Left ventricle myocardium superior (tissue), 1 donor: ENCODE measurements around the gene ANKRD55. TPM values are rescaled to one million over a fixed set of nuclear protein-coding genes. Genes with fewer than 3 reads are reported as not detected.
"Not testable (repeated sequence)": the region's sequence is repeated elsewhere in the genome, so short reads cannot be mapped to it uniquely, and the experiment has no call there.

ENCODE experiments used
- ATAC-seq: fragments of 200-7000 bp; cut with Tn5 transposase; one replicate; pipeline ENCODE4 v1.9.1; 2020; ENCODE audit warnings: mild to moderate bottlenecking, moderate library complexity
- DNase-seq: peaks from one replicate; pipeline ENCODE4 v3.0.0-alpha.2; 2020
- intact Hi-C: fragments of 100-400 bp; cut with micrococcal nuclease; formaldehyde crosslinking; loops from one replicate; pipeline ENCODE4 v1.11.0; 2022
- long read RNA-seq: library from polyadenylated mRNA; unstranded; transcript quantifications from one replicate; pipeline ENCODE4 v2.0.0, GENCODE V29; 2021
- total RNA-seq: library from RNA; stranded (reverse); fragmentation: NEBNext Ultra II Directional; extraction: Animal tissue kit (Norgen Biotek cat#: 25700); gene quantifications from one replicate; pipeline ENCODE4 v1.2.1, GENCODE V29; 2021
- donor health status: DM: no; HTN: yes; CAD: no; lungs with severe emphysema.

Gene ANKRD55
- total RNA-seq = not detected
- long read RNA-seq = 0 reads

DNA sequence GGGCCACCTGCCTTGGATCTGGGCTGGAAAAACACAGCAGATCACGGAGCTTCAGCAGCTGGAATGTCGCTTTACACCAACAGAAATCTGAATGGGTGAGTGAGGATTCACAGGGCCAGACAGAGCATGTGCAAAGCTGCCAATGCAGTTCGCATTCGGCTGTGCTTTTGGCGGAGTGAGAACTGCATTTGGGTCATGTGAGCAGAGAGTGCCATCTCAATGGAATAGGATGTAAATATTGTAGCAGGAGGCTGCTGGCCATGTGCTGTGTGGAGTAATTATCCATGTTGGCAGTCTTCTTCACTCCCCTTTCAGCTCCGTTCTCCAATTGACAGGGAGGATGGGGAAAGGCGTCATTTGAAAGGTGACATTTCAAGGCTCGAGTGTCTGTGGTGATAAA lies at the start of gene ANKRD55:
ANKRD55 (minus strand) TSS at position 101 of the 400 bp plus-strand sequence. CDS start 417 bp downstream, outside the sequence.
- DNase-seq (no peak), ATAC-seq (no peak)
- intact Hi-C loops = no loop called here

DNA sequence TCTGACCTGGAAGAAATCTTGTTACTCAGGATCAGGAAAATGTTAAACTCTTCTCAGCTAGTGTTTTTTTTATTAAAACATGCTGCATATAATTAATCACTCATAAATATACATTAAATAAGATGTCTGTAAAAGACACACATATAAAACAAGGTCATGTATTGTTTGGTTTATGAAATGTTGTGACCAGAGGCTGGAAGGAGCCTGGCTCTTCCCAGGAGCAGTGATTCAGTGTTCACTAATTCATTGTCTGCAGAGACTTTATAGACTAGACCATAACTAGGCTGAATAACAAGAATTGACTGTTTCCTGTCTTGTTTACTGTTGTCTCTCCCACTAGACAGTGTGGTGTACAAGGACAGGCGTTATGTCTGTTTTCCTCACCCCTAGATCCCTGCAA lies 49.1 kb upstream of the ANKRD55 start:
- DNase-seq = no peak
- no peak for ATAC-seq
- intact Hi-C loops = no loop called here

DNA sequence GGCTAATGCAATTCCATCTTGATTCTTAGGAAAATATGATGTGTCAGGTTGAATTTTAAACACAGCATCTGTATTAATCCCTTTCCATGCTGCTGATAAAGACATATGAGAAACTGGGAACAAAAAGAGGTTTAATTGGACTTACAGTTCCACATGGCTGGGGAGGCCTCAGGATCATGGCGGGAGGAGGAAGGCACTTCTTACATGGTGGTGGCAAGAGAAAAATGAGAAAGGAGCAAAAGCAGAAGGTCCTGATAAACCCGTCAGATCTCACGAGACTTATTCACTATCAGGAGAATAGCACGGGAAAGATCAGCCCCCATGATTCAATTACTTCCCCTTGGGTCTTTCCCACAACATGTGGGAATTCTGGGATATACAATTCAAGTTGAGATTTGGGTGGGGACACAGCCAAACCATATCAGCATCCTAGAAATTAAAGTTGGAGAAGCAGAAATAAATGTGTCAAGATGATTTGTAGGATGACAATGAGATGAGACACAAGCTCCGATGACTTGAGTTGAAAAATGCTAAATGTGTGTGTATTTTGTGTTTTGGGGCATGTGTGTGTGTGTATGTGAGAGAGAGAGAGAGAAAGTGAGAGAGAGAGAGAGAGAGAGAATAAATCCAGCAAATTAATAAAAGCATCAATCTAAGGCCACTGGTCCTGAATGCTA lies 48.5 kb upstream of the ANKRD55 start:
- ATAC-seq (no peak), DNase-seq (no peak)
- intact Hi-C loops = no loop called here

DNA sequence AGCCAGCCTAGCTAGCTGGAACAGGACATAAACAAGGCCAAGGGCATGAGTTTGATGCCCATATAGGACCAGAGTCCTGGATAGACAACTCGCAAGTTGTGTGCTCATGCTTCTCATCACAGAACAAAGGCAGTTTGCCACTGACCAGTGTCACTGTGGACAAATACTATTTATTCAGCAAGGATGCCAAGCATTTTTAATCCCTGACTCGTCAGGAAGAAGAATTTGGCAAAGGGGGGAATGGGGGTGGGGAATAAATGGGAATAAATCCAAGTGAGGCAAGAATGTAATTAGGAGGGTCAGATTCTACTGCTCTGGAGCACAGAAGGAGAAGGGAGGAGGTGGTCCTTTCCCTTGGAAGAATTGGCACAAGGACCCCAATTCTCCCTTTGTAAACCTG lies 46.8 kb upstream of the ANKRD55 start:
- intact Hi-C loops = no loop called here
- no peak for DNase-seq
- peak; percentile 26 for ATAC-seq

DNA sequence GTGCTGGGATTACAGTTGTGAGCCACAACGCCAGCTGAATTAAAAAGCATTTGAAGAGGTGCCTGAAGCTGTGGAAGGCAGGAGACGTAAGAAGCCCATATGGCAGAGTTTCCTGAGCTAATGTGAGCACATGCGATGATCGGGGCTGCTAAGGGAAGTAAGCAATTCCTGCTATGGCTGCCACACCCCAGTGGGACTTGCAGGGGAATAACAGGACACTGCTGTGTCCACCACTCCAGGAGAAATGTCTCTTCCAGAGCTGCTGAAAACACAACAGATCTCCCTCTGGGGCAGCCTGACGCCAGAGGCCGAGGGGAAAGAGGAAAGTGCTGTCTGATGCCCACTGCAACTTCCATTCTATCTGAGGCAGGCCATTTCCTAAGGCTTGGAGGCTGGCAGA lies 46.2 kb upstream of the ANKRD55 start:
- DNase-seq (no peak), ATAC-seq (peak; percentile 58)
- intact Hi-C loops = no loop called here

DNA sequence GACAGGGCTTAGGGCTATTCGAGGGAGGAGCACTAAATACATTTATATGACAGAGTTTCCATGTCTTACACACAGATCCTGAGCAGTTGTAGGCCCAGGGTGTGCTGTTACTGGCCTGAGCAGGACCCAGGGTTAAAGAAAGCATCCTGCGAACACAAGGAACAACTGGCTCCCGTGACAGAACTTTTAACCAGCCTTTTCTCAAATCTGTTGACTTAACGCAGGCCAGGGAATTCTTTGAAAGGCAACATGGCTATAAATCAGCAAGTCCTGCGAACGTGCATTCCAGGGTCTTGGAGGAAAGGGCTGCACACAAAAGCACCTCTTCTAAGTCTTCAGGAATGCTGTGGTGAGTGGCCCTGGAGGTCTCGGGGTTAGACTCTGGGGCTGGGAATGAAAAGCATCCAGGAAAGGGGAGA lies 45.2 kb upstream of the ANKRD55 start:
- no peak for ATAC-seq
- no peak for DNase-seq
- intact Hi-C loops = no loop called here

DNA sequence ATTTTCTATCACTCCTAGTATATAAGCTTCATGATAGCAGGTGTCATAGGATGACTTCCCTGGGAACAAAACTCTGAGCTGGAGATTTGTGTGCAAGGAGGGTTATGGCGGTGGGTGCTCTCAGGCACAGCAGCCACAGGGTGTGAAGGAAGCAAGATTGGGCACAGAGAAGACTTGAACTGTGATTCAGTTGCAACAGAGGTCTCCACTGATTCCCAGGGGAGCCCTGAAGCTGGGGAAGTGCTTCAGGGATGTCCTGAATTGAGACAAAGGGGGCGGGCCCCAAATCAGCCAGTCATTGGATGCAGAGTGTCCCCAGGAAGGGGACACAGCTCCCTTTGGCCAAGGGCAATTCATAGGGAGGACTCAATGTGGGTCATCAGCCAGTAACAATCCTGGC lies 44.4 kb upstream of the ANKRD55 start:
- intact Hi-C loops = no loop called here
- DNase-seq = no peak
- no peak for ATAC-seq

DNA sequence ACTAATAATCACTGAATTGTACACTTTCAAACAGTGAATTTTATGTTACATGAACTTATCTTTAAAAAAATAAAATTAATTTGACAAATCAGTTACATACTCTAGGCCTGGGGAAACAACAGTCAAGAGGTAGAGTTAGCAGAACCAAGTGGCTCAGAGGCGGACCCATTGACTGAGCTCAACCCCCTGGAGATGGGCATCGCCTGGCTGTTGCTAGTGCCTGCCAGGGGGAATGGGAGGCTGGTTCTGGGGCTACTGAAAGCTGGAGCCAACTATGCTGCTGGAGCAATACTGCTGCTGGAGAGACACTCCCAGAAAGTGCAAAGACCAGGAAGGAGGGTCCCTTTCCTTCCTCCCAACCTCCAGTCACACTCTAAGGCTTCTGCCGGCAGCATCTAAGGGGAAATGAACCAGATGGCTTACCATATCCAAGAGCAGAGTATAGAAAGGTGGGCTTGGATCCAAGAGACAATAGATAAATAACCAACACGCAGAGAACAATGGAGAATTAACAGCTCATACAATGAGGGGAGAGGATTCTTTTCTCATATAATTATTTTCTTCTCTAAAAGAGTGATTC lies 40.3 kb upstream of the ANKRD55 start:
- DNase-seq (no peak), ATAC-seq (no peak)
- intact Hi-C loops = loop anchor here (5.0 kb wide), 1 partner anchor 564 kb away; no protein-coding TSS in a partner anchor

DNA sequence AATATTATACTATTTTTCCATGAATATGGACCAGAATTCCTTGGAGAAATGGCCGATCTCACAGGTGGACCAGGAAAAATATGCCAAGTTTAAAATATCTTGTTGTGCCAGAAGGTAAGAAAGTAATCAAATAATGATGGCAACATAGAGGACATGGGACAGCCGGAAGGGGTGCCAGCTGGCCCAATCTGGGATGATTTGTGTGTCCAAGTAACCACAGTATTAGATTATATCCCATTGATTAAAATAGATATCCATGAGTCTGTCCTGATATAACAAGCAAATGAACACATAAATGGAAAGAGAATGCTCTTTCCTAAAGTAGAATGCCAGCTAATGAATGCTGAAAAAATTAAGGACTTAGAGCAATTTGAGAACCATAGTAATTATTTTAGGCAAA lies 39.6 kb upstream of the ANKRD55 start:
- no peak for DNase-seq
- no peak for ATAC-seq
- intact Hi-C loops = loop anchor here (5.0 kb wide), 1 partner anchor 565 kb away; no protein-coding TSS in a partner anchor

DNA sequence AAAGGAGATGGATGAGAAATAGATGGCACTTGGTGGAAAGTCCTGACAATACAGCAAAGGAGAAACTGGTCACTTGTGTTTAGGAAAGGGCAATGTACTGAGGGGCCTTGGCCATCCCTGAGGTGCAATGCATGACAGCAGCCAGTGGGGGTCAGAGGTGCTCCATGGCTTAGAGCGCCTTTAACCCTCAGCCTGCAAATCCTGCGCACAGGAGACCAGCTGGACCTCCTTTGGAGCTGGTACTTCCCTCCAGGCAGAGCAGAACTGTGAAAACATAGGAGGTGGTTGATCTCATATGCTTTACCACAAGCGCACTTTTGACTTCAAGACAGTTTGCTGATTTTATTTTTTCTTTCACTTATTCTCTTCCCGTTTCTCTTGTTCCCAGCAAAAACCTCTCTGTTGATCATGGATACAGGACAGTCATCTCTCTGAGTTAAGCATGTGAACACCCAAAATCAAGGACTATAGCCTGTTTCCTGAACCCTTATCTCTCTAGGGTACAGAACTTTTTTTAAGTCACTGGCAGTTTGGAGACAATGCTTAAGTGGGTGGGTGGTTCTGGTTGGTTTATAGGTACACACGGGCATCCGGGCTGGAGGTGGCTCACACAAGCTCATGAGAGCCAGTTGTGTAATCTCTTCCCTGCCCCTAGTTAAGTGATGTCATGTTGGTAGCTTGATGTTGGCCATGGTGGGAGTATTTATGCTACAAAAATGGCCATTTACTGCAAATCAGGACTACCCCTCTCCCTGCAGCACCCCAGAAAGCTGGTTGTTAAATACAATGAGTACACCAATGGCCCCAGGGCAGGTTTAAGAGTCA lies 37.6 kb upstream of the ANKRD55 start:
- intact Hi-C loops = loop anchor here (5.0 kb wide), 1 partner anchor 567 kb away; no protein-coding TSS in a partner anchor
- peak; percentile 100 for ATAC-seq
- peak; percentile 82 for DNase-seq

DNA sequence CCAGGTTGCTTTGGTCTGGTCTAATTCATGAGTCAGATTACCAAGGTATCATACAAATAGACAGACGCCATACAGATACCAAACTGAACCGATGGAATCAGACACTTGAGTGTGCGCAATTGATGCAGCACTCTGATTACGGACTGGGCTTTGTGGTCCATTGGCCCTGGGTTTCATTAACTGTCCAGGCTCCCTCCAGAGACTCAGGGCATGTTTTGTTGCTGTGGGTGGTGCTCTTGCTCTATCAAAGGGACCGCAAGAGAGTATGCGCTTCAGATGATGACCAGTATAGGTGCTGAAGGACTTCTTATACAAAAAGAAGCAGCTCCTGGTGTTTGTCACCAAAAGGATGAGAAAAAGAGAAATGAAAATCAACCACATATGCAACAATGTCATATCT lies 36.9 kb upstream of the ANKRD55 start:
- ATAC-seq = peak; percentile 46
- intact Hi-C loops = loop anchor here (5.0 kb wide), 1 partner anchor 567 kb away; no protein-coding TSS in a partner anchor
- no peak for DNase-seq

DNA sequence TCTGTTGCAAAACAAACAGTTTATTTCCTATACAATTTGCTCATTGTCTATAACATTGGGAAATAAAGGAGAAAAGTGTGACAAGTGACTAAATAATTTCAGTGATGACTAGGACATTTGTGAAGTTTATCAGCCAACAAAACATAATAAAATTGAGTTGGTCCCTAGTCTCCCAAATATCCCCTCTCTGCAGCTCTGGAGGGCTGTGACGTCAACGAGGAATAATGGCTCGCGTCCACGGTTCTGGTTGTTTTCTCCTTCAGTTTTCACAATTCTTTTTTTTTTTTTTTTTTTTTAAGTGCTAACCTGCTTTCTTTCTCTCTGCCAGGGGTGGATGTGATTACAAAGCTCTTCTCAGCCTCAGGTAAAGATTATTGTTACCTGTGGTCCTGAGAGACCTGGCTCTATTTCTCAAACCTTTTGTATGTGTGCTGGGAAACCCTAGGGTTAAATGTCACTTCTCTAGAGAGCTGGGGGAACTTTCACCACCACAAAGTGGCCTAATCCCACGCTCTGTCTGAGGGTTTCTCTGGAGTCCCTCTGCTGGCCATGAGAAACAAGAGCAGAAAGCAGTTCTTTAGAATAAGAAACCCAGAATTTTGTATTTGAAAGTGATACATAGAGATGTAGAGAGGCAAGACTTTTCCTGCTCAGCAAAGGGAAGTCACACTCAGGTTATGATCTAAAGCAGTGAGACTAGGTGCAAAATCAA lies 36.2 kb upstream of the ANKRD55 start:
- ATAC-seq (peak; percentile 75), DNase-seq (no peak)
- intact Hi-C loops = no loop called here

DNA sequence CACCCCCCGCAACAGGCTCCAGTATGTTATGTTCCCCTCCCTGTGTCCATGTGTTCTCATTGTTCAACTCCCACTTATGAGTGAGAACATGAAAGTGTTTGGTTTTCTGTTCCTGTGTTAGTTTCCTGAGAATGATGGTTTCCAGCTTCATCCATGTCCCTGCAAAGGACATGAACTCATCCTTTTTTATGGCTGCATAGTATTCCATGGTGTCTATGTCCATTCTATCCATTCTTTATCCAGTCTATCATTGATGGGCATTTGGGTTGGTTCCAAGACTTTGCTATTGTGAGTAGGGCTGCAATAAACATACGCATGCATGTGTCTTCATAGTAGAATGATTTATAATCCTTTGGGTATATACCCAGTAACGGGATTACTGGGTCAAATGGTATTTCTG lies 35.6 kb upstream of the ANKRD55 start:
- ATAC-seq, DNase-seq, intact Hi-C loops: not testable (repeated sequence)

DNA sequence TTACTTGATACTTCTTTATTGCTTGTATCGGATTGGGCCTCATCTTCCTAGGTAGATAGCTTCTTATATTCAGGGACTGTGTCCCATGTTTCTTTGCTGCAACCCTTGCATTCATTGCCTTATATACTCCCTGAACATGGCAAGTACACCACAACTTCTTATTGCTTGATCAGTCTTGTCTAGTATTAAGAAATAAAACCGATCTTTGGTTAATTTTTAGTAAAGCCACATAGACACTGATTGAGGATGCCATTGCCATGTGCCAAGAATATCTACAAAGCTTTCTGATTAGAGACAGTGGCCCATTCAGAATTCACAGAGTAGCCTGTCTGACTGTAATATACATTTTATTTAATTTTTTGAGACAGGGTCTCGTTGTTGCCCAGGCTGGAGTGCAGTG lies 34.7 kb upstream of the ANKRD55 start:
- intact Hi-C loops = no loop called here
- no peak for DNase-seq
- no peak for ATAC-seq

DNA sequence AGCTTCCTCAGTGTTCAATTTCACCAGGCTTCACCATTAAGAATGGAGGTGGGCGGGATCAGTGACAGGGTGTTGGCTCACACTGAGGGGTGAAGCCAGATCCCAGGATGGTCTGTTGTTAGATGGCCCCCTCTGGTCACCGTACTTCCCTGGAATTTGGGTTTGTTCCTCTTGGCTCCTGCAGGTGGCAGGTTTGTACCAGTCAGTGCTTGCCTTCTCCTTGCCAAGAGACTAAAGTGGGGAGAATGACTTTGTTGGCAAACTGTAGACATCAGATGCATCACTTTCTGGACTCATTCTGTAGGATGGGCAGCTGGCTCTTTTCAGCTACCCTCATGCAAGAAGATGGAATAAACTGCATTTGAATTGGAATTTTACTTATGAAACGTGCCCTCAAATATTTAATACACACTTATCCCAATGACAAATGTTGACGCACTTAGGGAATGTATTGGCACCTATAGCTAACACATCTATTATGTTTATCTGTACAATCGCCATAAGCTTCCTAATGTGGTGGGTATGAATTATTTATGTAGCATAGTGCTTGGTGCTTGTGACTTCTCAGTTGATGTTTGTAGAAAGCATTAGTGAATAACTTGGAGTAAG lies 31.4 kb upstream of the ANKRD55 start:
- intact Hi-C loops = no loop called here
- DNase-seq (no peak), ATAC-seq (peak; percentile 61)

DNA sequence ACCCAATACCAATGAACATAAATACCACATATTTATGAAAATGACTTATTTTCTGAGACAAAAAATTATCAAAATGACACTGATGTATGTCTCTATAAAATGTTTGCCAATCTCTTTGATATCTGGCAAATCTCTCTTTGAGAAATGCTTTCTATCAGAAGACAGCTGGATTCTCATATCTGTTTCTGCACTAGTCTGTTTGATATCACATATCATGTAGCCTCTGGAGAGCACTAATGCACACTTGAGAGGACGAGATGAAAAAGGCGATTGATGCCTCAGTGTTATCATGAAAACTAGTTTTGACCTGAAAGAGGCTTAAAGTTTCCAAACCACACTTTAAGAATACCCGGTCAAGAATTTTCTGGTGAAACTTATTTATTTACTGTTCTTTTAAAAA lies 29.1 kb upstream of the ANKRD55 start:
- ATAC-seq = no peak
- intact Hi-C loops = no loop called here
- DNase-seq = no peak

DNA sequence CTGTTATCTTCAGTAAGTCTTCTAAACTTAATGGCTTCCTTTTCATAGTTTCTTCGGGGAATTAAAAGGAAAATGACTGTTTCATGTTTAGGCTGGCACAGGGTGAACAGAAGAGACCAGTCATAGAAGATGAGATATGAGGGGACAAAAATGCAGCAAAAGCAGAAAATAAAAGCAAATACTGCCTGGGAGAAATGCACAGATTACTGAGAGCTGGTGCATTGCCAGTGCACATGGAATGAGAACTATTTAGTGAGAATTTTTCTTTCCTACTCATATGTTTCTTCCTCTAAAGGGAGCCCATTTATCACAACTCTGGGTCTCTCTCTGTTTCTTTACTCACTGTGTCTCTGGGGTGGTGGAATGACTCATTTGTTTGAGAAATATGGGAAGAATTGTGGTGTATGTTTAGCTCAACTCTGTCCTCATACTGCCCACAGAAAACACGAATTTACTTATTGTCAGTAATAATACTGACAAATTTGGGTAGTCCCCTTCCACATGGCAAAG lies 25.9 kb upstream of the ANKRD55 start:
- no peak for DNase-seq

DNA sequence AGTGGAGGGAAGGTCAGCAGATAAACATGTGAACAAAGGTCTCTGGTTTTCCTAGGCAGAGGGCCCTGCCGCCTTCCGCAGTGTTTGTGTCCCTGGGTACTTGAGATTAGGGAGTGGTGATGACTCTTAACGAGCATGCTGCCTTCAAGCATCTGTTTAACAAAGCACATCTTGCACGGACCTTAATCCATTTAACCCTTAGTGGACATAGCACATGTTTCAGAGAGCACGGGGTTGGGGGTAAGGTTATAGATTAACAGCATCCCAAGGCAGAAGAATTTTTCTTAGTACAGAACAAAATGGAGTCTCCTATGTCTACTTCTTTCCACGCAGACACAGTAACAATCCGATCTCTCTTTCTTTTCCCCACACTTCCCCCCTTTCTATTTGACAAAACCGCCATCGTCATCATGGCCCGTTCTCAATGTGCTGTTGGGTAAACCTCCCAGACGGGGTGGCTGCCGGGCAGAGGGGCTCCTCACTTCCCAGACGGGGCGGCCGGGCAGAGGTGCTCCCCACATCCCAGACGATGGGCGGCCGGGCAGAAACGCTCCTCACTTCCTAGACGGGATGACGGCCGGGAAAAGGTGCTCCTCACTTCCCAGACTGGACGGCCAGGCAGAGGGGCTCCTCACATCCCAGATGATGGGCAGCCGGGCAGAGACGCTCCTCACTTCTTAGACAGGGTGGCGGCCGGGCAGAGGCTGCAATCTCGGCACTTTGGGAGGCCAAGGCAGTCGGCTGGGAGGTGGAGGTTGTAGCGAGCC lies 24.8 kb upstream of the ANKRD55 start:
- ATAC-seq, DNase-seq, intact Hi-C loops: not testable (repeated sequence)

More for the DNA sequence above, 25.9 kb upstream of the ANKRD55 start:
- intact Hi-C loops = no loop called here
- ATAC-seq = peak; percentile 83
